GM19240 (cell line): ENCODE results near the gene POC5.
"Not testable (repeated sequence)": the region's sequence is repeated elsewhere in the genome, so short reads cannot be mapped to it uniquely, and the experiment has no call there.

Source experiments
- DNase-seq: peaks from one replicate; pipeline ENCODE4 v3.0.0; 2011; ENCODE audit warnings: low spot score; ENCODE audit not compliant: insufficient read length

Gene POC5

GRCh38 chr5:75717082-75717922, at the start of gene POC5:
POC5 (minus strand) TSS chr5:75717437; CDS start chr5:75712937, 4,500 bp downstream.
- DNase-seq = peak; percentile 70

DNA sequence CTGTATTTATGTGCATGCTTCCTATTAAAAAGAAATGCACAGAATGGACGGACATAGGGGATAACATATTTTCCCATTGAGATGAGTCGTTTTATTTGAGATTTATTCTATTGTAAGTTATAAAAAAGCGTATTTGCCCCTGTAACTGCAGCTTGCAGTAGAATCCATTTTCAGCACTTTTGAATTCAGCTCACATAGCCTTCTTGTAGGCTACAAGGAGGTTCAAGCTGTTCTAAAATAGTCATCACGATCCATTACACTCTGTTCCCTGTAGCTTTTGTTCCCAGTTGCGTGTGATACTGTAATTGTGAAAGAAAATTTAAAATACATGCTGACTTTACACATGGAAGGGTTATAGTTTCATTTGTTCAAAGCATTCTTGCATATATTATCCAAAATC, 40.9 kb upstream of the POC5 start:
- no peak for DNase-seq

DNA sequence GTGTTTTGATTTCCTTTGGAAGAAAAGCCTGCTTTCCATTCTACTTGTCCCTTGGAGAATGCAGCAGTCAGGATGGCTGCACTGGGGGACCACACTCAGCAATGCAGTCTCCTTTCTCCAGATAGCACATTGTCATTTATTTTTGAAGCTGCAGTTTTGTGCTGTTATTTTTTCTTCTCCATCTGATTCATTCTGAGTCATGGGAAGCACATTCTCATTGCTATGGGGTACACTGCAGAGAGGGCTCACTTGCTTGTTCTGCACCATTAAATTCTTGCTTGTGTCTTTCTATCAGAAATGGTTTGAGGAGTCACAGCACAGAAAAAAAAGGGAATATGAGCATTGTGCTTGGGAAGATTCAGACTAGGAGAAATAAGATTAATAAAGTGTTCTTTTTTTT, 39.7 kb upstream of the POC5 start:
- DNase-seq = no peak

DNA sequence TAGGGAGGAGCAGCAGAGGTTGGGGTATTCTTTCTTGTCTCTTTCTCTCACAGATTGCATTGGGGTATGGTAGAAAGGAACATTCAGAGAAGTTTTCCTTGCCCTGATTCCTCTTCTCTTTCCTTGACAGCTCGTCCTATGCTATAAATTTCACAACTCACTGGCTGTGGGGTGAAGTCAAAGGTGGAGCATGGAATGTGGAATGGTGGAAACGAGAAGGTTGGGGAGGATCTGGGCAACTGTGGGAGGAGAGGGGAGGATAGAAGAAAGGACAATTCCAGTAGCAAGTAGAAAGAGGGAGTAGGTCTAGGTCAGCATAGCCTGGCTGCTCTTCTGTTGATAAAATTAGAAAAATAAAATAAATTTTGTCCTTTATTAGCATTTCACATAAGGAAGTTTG, 39.0 kb upstream of the POC5 start:
- DNase-seq = no peak

DNA sequence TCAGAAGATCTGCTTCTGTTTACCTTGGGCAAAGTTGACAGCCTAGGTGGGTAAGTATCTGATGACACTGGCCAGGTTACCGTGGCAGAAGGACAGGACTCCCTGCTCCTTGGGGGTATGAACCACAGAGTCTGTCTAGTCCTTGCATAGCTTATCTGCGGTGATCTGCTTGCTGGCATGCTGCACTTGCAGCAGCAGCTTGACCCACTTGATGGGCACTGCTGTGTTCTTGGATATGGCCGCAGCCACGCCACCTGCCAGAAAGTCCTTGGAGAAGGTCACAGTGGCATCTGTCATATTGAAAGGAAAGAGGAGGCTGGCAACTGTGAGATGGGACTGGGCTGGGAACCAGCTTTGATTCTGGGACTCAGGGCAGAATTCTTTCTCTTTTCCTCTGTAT, 35.9 kb upstream of the POC5 start:
- DNase-seq = no peak

GRCh38 chr5:75744355-75744754, 27.1 kb upstream of the POC5 start:
- no peak for DNase-seq

DNA sequence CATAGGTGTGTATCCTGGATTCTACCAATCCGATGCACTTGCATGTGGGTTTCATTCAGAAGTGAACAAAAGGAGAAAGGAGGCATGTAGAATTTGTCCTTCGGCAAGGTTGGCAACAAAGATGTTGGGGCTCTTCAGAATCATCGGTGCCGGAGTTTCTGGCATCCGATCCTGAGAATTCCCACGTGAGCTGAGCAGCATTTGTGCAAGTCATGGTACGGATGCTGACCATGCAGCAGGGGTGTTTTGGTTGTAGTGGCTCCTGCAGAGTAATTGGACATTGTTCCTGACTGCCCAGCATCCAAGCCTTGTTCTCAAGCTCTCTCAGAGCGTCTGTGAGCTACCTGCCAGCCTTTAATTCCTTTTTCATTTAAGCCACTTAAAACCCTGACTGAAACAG, 19.0 kb upstream of the POC5 start:
- DNase-seq = no peak

GRCh38 chr5:75734913-75735789, 17.9 kb upstream of the POC5 start:
- no peak for DNase-seq

DNA sequence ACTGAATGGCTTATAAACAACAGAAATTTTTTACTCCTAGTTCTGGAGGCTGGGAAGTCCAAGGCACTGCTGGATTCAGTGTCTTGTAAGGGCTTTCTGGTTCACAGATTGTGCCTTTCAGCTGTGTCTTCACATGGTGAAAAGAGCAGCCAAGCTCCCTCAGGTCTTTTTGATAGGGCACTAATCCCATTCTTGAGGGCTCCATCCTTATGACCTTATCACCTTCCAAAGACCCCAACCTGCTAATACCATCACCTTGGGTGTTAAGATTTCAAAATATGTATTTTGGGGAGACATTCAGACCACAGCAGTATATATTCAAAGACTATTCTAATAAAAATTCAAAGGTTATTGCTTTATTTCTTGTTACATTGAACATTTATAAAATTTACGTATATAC, 16.5 kb upstream of the POC5 start:
- no peak for DNase-seq

DNA sequence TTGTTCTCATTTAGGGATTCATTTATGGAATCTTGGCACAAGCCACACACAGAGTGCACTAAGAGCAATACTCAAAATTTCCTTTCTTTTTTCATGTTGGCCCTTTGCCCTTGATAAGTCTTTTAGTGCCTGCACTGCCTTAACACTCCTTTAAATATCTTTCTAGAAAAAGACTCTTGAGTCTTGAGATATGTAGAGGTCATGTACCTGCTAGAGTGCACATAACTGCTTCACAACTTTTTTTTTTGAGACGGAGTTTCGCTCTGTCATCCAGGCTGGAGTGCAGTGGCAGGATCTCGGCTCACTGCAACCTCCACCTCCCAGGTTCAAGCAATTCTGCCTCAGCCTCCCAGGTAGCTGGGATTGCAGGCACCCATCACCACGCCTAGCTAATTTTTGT, 14.3 kb upstream of the POC5 start:
- DNase-seq = not testable (repeated sequence)

GRCh38 chr5:75729321-75729720, 12.1 kb upstream of the POC5 start:
- no peak for DNase-seq

- DNase-seq = no peak
These were observed 10.7 kb upstream of the POC5 start for GRCh38 chr5:75727931-75728330.

- DNase-seq = not testable (repeated sequence)
These were observed 9.0 kb upstream of the POC5 start for GRCh38 chr5:75726224-75726623.

DNA sequence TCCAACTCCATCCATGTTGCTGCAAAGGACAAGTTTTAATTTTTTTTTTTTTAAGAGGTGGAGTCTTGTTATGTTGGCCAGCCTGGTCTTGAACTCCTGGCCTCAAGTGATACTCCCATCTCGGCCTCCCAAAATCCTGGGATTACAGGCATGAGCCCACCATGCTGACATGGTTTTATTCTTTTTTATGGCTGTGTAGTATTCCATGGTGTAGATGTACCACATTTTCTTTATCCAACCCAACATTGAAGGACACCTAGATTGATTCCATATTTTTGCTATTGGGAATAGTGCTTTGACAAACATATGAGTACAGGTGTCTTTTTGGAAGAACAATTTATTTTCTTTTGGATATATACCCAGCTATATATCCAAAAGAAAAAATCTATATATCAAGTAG, 6.1 kb upstream of the POC5 start:
- no peak for DNase-seq

DNA sequence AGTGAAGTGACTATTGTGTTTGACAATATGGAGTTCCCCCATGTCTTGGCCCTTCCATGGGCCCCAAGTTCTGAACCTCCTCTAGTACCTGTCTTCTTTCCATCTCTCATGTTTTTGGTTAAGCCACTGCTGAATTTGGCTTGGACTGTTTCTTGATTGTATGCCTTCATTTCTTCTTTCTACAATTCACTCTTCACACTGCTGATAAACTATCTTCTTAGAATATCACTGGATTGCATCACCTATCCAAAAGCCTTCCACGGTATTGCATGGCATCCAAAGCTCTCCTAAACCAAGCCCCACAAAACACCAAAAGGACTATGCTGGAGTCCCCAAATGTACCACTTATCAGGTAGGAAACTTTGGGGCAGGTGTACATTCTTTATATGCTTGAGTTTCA, 4.3 kb upstream of the POC5 start:
- no peak for DNase-seq

- no peak for DNase-seq
These were observed 3.6 kb upstream of the POC5 start for GRCh38 chr5:75720882-75721281.

DNA sequence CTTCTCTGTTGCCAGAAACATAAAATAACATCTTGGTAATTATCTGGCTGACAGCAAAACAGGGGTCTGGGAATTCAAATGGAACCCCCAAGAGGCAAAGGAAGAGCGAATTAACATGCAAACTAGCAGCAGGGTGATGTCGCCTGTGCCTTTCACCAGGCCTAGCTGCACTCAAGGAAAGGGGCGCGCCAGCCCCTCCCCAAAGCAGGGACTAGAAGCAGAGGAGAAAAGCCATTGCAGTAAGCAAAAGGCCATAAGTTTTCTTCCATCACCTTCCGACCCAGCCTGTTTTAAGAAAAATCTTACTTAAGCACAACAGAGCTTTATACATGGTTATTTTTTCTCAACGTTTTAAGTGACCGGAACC, 539 bp downstream of the POC5 start:
- DNase-seq = no peak

DNA sequence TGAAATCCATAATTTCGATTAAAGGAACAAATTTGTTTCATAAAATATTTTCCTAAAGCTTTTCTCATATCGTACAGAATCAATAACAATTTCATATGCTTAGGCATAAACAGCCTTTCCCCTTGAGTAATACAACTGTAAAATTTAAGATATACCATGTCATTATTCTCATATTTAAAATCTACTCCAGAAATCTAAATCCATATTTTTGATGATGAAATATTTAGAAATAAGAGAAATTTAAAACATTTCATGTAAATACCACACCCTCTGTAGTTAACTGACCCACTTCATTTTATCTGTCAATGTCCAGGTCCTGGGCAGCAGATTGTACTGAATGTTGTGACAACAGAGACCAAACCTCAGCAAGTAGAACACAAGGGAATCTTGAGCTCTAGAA, 5.1 kb downstream of the POC5 start:
- no peak for DNase-seq

DNA sequence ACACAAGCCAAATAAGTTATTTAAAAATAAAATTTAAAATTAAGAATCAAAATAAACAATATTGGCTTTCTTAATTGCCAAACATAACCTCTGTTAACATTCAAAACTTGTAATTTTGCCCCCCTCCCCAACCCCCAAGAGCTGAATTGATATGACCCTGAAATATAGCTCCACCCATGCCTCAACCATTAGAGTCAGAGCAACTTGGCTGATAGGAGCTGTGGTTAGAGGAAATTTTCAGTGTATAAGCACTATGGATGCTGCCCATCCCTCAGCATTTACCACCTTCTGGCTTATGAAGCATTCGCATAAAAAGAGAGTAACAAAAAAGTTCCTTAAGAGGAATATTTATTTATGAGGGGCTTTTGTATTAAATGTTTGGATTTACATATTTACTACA, 6.1 kb downstream of the POC5 start:
- DNase-seq = no peak

- no peak for DNase-seq
These were observed 6.6 kb downstream of the POC5 start for GRCh38 chr5:75710637-75711036.

GRCh38 chr5:75707911-75708509, 9.2 kb downstream of the POC5 start:
- no peak for DNase-seq

DNA sequence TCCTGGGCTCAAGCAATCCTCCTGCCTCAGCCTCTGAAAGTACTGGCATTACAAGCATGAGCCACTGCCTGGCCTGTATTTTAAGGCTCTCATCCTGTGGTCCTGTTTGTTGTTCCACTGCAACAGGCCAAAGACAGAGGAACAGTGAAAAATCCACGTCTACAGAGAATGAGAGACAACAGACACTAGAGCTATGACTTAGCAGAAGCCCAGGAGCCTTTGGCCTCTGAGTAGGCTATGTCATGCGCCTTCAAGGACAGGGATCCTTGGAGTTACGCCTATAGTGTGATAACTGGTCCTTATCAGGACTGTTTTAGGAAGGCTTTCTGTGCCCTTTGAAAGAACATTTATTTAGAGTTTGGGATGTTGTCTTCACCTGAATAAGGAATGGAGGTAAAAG, 10.5 kb downstream of the POC5 start:
- DNase-seq = no peak
